Skeletal muscle satellite cell (primary cell): Measurements from ENCODE around the gene BORCS5. TPM values are rescaled to one million over a fixed set of nuclear protein-coding genes. Genes with fewer than 3 reads are reported as not detected.
"Not testable (repeated sequence)": the region's sequence is repeated elsewhere in the genome, so short reads cannot be mapped to it uniquely, and the experiment has no call there.

Experiments
- H3K27me3 ChIP-seq: 2 replicates; pipeline ENCODE4 v1.7.0; 2013; ENCODE audit warnings: low read length; ENCODE audit not compliant: control insufficient read depth, insufficient read depth
- H3K36me3 ChIP-seq: 2 replicates; pipeline ENCODE4 v1.7.0; 2013; ENCODE audit warnings: mild to moderate bottlenecking, control low read depth, low read length; ENCODE audit not compliant: insufficient read depth
- H3K4me1 ChIP-seq: 2 replicates; pipeline ENCODE4 v1.7.0; 2013; ENCODE audit warnings: low read length; ENCODE audit not compliant: control insufficient read depth, insufficient read depth
- H3K4me2 ChIP-seq: 2 replicates; pipeline ENCODE4 v1.7.0; 2013; ENCODE audit warnings: mild to moderate bottlenecking, low read length
- H3K4me3 ChIP-seq: 2 replicates; pipeline ENCODE4 v1.7.0; 2013; ENCODE audit warnings: low read length
- H3K9ac ChIP-seq: 2 replicates; pipeline ENCODE4 v1.7.0; 2013; ENCODE audit warnings: mild to moderate bottlenecking, low read depth, low read length, moderate library complexity
- H3K9me3 ChIP-seq: replicated peaks from 2 replicates; pipeline ENCODE4 v1.7.0; 2013; ENCODE audit warnings: mild to moderate bottlenecking, control low read depth, low read length
- total RNA-seq: library from RNA; depleted of rRNA; stranded (reverse); fragments of >200 nt; gene quantifications from 2 replicates; pipeline ENCODE4 v1.2.3, GENCODE V29; 2012; rRNA removed

Gene BORCS5
- 14.0 and 19.3 TPM in 2 replicates for total RNA-seq

- no peaks in the 10 kb centered on the region for H3K27me3 ChIP-seq
- H3K36me3 ChIP-seq, result no peaks in the 10 kb centered on the region
- H3K4me1 ChIP-seq, result peaks cover 14% of the 10 kb centered on the region
- no peaks in the 10 kb centered on the region for H3K9me3 ChIP-seq
- H3K9ac ChIP-seq, result peak within 1 kb of the TSS; percentile 90
- H3K4me2 ChIP-seq, result peak within 1 kb of the TSS; percentile 80
- peak within 1 kb of the TSS; percentile 99 for H3K4me3 ChIP-seq
These were observed at the start of gene BORCS5 for GRCh38 chr12:12356896-12357718. BORCS5 (plus strand) TSS chr12:12357078; CDS start chr12:12357452, 374 bp downstream.

DNA sequence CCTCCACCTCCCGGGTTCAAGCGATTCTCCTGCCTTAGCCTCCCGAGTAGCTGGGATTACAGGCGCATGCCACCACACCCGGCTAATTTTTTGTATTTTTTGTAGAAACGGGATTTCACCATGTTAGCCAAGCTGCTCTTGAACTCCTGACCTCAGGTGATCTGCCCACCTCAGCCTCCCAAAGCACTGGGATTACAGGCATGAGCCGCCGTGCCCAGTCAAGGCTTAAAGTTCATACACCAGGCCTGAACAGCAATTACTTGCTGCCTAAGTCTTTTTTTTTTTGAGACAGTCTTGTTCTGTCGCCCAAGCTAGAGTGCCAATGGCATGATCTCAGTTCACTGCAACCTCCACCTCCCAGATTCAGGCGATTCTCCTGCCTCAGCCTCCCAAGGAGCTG lies 46.2 kb upstream of the BORCS5 start:
- not testable (repeated sequence) for H3K9me3 ChIP-seq, H3K36me3 ChIP-seq, H3K9ac ChIP-seq, H3K4me1 ChIP-seq, H3K27me3 ChIP-seq, H3K4me2 ChIP-seq, H3K4me3 ChIP-seq

- no peaks in the 10 kb centered on the region for H3K9me3 ChIP-seq
- no peaks in the 10 kb centered on the region for H3K27me3 ChIP-seq
- H3K4me2 ChIP-seq, result no peak overlapping the region
- H3K4me3 ChIP-seq, result no peak overlapping the region
- no peaks in the 10 kb centered on the region for H3K36me3 ChIP-seq
- H3K4me1 ChIP-seq, result peaks cover 9% of the 10 kb centered on the region
- H3K9ac ChIP-seq, result no peak overlapping the region
These were observed 41.0 kb upstream of the BORCS5 start for GRCh38 chr12:12315838-12316237.

GRCh38 chr12:12319451-12320183 lies 37.3 kb upstream of the BORCS5 start:
- Histone ChIP-seq H3K4me1 (peaks cover 9% of the 10 kb centered on the region), H3K4me3 (no peak overlapping the region), H3K4me2 (peak overlapping the region; percentile 64), H3K36me3 (no peaks in the 10 kb centered on the region), H3K9me3 (no peaks in the 10 kb centered on the region), H3K9ac (peak overlapping the region; percentile 1), H3K27me3 (no peaks in the 10 kb centered on the region)

GRCh38 chr12:12323118-12323517 lies 33.8 kb upstream of the BORCS5 start:
- Histone ChIP-seq H3K9me3 (no peaks in the 10 kb centered on the region), H3K4me1 (peaks cover 9% of the 10 kb centered on the region), H3K36me3 (no peaks in the 10 kb centered on the region), H3K4me2 (no peak overlapping the region), H3K9ac (no peak overlapping the region), H3K27me3 (no peaks in the 10 kb centered on the region), H3K4me3 (no peak overlapping the region)

GRCh38 chr12:12323591-12323990 lies 33.3 kb upstream of the BORCS5 start:
- Histone ChIP-seq H3K9me3 (no peaks in the 10 kb centered on the region), H3K4me3 (no peak overlapping the region), H3K9ac (no peak overlapping the region), H3K4me2 (no peak overlapping the region), H3K36me3 (no peaks in the 10 kb centered on the region), H3K4me1 (peaks cover 9% of the 10 kb centered on the region), H3K27me3 (no peaks in the 10 kb centered on the region)

DNA sequence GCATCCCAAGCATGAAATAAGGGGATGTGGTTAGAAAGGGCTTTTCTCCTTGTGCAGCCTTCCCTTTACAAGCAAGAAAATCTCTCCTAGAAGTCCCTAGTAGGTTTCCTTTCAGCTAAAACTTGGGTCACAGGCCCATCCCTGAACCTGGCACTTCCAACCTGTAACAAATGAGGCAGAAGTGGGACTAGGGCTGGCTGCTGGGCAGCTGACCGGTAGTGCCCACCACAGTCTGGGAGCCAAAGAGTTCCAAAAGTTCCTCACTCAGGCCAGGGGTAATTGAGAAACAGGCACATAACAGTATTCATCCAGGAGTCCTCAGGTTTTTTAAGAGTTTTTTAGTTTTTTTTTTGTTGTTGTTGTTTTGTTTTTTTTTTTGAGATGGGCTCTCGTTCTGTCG lies 30.6 kb upstream of the BORCS5 start:
- H3K9me3 ChIP-seq, result no peaks in the 10 kb centered on the region
- no peaks in the 10 kb centered on the region for H3K4me1 ChIP-seq
- no peaks in the 10 kb centered on the region for H3K27me3 ChIP-seq
- H3K4me3 ChIP-seq, result no peak overlapping the region
- no peak overlapping the region for H3K4me2 ChIP-seq
- H3K36me3 ChIP-seq, result no peaks in the 10 kb centered on the region
- no peak overlapping the region for H3K9ac ChIP-seq

GRCh38 chr12:12327802-12328201 lies 29.1 kb upstream of the BORCS5 start:
- H3K9ac ChIP-seq, result no peak overlapping the region
- H3K27me3 ChIP-seq, result peaks cover 8% of the 10 kb centered on the region
- H3K4me1 ChIP-seq, result no peaks in the 10 kb centered on the region
- H3K4me2 ChIP-seq, result no peak overlapping the region
- no peaks in the 10 kb centered on the region for H3K36me3 ChIP-seq
- H3K9me3 ChIP-seq, result no peaks in the 10 kb centered on the region
- H3K4me3 ChIP-seq, result no peak overlapping the region

GRCh38 chr12:12331244-12331771 lies 25.6 kb upstream of the BORCS5 start:
- no peak overlapping the region for H3K9ac ChIP-seq
- no peaks in the 10 kb centered on the region for H3K4me1 ChIP-seq
- no peak overlapping the region for H3K4me2 ChIP-seq
- H3K4me3 ChIP-seq, result no peak overlapping the region
- H3K36me3 ChIP-seq, result no peaks in the 10 kb centered on the region
- no peaks in the 10 kb centered on the region for H3K9me3 ChIP-seq
- H3K27me3 ChIP-seq, result peaks cover 8% of the 10 kb centered on the region

DNA sequence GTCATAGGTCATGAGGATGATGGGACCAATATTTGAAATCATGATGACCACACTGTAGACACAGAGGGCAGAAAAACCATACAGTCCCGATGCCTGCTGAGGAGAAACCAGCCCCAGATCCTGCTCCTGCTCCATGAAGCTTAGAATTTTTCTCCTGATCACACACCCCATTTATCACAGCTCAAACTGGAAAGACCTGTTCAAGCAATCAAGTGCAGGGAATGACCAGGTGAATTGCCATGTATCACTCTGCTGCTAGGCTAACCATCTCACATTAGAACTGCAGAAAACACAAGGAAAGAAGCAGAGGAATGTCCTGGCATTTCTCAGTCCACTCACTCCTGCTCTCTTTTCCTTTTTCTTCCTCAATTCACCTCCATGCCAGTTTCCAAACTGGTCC lies 25.0 kb upstream of the BORCS5 start:
- H3K9me3 ChIP-seq, result no peaks in the 10 kb centered on the region
- no peak overlapping the region for H3K4me2 ChIP-seq
- no peak overlapping the region for H3K9ac ChIP-seq
- H3K27me3 ChIP-seq, result peaks cover 8% of the 10 kb centered on the region
- no peaks in the 10 kb centered on the region for H3K36me3 ChIP-seq
- no peaks in the 10 kb centered on the region for H3K4me1 ChIP-seq
- H3K4me3 ChIP-seq, result no peak overlapping the region

- Histone ChIP-seq H3K4me1 (peaks cover 8% of the 10 kb centered on the region), H3K27me3 (peaks cover 8% of the 10 kb centered on the region), H3K9ac (no peak overlapping the region), H3K4me2 (no peak overlapping the region), H3K36me3 (no peaks in the 10 kb centered on the region), H3K4me3 (no peak overlapping the region), H3K9me3 (no peaks in the 10 kb centered on the region)
These were observed 23.2 kb upstream of the BORCS5 start for GRCh38 chr12:12333407-12334366.
